Breast epithelium (tissue), 4 donors: ENCODE data around the gene CCDC7. TPM values are rescaled to one million over a fixed set of nuclear protein-coding genes. Genes with fewer than 3 reads are reported as not detected.

Source experiments
- DNase-seq, 2 donors: peaks; one replicate each; pipeline ENCODE4 v3.0.0-alpha.2; 2019; ENCODE audit warnings: low spot score in 2 of 2
- H3K27ac ChIP-seq, 2 donors: fragments of 200-600 bp; sonication (generic) in 1 of 2; one replicate each; pipeline ENCODE4 v1.5.1; 2016 to 2019; ENCODE audit warnings: mild to moderate bottlenecking in 1 of 2
- H3K27me3 ChIP-seq, 2 donors: fragments of 200-600 bp; sonication (generic) in 1 of 2; one replicate each; pipeline versions ENCODE4 v1.5.1 to v1.6.0; 2017 to 2019; ENCODE audit warnings: control low read depth in 1 of 2, mild to moderate bottlenecking in 1 of 2
- H3K36me3 ChIP-seq: fragments of 200-600 bp; one replicate; pipeline ENCODE4 v1.5.1; 2019
- H3K4me1 ChIP-seq, 2 donors: fragments of 200-600 bp; sonication (generic); one replicate each; pipeline ENCODE4 v1.5.1; 2016 to 2019; ENCODE audit warnings: control low read depth in 1 of 2
- H3K4me3 ChIP-seq, 3 donors: fragments of 200-600 bp; sonication (generic); 1 replicate in 2 of 3; 2 replicates in 1 of 3; pipeline ENCODE4 v1.5.1; 2016 to 2019; ENCODE audit warnings: mild to moderate bottlenecking in 3 of 3, moderate library complexity in 2 of 3
- H3K9me3 ChIP-seq, 2 donors: fragments of 200-600 bp; sonication (generic) in 1 of 2; one replicate each; pipeline ENCODE4 v1.5.1; 2016 to 2019; ENCODE audit warnings: control low read depth in 1 of 2
- POLR2A ChIP-seq: fragments of 450-650 bp; IDR thresholded peaks from one replicate; pipeline ENCODE4 v1.6.1; 2016; ENCODE audit warnings: antibody characterized with exemption, mild to moderate bottlenecking, moderate library complexity
- POLR2AphosphoS5 ChIP-seq, 3 donors: sonication (generic); formaldehyde crosslinking; IDR thresholded peaks; one replicate each; pipeline ENCODE4 v1.6.1; 2017; ENCODE audit warnings: antibody characterized with exemption in 3 of 3
- intact Hi-C: fragments of 100-400 bp; cut with DNase I; formaldehyde crosslinking; loops from one replicate; pipeline ENCODE4 v1.15.1; 2023; ENCODE audit warnings: low total_unique reads
- total RNA-seq, 3 donors: library from RNA; depleted of rRNA; stranded (reverse); fragments of >200 nt; gene quantifications; one replicate each; pipeline ENCODE4 v1.1.0, GENCODE V29; 2016
- TF ChIP-seq, protein P1 (sequence below), 3 donors: fragments of 450-650 bp; IDR thresholded peaks; one replicate each; pipeline ENCODE4 v1.5.1; 2016 to 2017; ENCODE audit warnings: antibody characterized with exemption in 3 of 3, mild to moderate bottlenecking in 3 of 3, moderate library complexity in 3 of 3

CCDC7 gene
- total RNA-seq, 3 donors from 2014 or later: 16.3 to 46.7 (median 34.7) TPM

DNA sequence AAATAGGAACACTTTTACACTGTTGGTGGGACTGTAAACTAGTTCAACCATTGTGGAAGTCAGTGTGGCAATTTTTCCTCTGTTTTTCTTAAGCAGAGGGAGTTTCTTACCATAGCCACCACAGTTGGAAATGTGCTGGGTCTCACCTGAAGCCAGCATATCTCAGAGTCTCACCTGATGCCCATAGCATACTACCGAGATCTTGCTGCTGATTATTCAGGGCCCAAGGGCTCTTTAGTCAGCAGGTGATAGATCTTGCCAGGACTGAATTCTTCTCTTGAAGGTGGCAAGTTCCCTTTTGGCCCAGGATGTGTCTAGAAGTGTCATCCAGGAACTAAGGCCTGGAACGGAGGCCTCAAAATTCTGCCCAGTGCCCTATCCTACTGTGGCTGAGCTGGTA lies 215.4 kb downstream of the CCDC7 start:
- DNase-seq: no peak
- intact Hi-C loops: no loop called here
- TF ChIP-seq, protein P1, sequence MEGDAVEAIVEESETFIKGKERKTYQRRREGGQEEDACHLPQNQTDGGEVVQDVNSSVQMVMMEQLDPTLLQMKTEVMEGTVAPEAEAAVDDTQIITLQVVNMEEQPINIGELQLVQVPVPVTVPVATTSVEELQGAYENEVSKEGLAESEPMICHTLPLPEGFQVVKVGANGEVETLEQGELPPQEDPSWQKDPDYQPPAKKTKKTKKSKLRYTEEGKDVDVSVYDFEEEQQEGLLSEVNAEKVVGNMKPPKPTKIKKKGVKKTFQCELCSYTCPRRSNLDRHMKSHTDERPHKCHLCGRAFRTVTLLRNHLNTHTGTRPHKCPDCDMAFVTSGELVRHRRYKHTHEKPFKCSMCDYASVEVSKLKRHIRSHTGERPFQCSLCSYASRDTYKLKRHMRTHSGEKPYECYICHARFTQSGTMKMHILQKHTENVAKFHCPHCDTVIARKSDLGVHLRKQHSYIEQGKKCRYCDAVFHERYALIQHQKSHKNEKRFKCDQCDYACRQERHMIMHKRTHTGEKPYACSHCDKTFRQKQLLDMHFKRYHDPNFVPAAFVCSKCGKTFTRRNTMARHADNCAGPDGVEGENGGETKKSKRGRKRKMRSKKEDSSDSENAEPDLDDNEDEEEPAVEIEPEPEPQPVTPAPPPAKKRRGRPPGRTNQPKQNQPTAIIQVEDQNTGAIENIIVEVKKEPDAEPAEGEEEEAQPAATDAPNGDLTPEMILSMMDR (IDR thresholded peaks at IDR 0.05): no peak
- no peak for TF ChIP-seq POLR2A
- TF ChIP-seq POLR2AphosphoS5 (IDR thresholded peaks at IDR 0.05): no peak
- Histone ChIP-seq H3K27me3 (no peaks in the 10 kb centered on the region), H3K27ac (no peak overlapping the region), H3K4me1 (no peaks in the 10 kb centered on the region), H3K36me3 (no peaks in the 10 kb centered on the region), H3K9me3 (peaks cover 13 to 15% of the 10 kb centered on the region in 2 donors), H3K4me3 (no peak overlapping the region)

DNA sequence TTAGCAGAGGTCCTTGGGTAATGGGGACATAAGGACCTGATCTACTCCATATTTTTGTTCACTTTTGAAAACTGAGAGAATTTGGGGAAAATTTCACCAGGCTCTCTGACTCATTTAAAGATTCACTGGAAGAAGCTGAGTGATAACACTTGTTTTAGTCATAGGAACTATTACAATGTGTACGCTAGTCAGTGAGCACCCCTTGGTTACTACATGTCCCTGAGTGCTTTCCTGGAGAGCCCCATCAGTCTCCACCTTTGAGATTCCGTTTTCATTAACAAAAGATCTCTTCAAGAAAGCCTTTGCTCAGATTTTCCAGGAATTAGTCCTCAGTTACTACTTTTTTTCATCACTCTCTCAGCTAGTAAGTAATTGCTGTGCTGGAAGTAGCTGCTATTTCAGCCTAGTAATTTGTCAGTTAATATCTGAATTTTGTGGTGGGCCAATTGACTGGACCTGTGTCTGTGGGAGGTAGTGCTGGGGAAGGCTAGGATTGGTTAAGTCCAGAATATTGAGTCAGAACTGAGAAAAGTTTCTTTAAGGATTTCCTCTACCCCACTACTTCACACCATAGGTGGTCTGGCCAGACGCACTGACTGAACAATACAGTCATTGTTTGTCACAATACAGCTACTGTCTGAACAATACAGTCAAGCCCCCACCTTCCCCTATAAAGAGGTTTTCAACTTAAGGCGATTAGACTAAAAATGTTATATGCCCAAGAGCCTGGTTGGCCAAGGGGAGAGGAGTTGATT lies 235.0 kb downstream of the CCDC7 start:
- Histone ChIP-seq H3K4me3 (no peak overlapping the region), H3K27ac (no peak overlapping the region), H3K9me3 (peaks cover 19 to 28% of the 10 kb centered on the region in 2 donors), H3K36me3 (no peaks in the 10 kb centered on the region), H3K27me3 (no peaks in the 10 kb centered on the region), H3K4me1 (no peaks in the 10 kb centered on the region)
- no peak for DNase-seq
- intact Hi-C loops: no loop called here
- TF ChIP-seq POLR2AphosphoS5 (IDR thresholded peaks at IDR 0.05): no peak
- TF ChIP-seq, protein P1 (IDR thresholded peaks at IDR 0.05): no peak
- no peak for TF ChIP-seq POLR2A

DNA sequence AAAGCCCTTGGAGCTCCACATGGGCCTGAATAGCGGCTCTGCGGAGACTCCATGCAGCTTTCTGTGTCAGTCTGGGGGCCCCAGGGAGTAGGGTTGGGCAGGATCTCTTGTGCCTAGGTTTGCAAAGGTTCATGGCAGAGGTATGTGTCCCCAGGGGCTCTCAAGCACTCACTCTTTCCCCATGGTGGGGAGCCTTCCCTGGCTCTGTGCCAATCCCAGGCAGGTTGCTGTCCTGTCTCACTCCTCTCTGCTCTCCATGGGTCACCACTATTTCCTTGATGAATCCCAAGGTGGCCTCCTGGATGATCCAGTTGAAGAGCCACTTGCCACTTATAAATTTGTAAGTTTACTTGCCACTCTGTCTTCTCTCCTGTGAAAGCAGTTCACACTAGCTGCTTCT lies 238.4 kb downstream of the CCDC7 start:
- peaks cover 12 to 16% of the 10 kb centered on the region in 2 donors for H3K9me3 ChIP-seq
- no peak overlapping the region for H3K4me3 ChIP-seq
- TF ChIP-seq POLR2AphosphoS5 (IDR thresholded peaks at IDR 0.05): no peak
- TF ChIP-seq POLR2A: no peak
- TF ChIP-seq, protein P1 (IDR thresholded peaks at IDR 0.05): no peak
- intact Hi-C loops: no loop called here
- no peaks in the 10 kb centered on the region for H3K4me1 ChIP-seq
- H3K27ac ChIP-seq: no peak overlapping the region
- no peak for DNase-seq
- H3K27me3 ChIP-seq: no peaks in the 10 kb centered on the region
- H3K36me3 ChIP-seq: no peaks in the 10 kb centered on the region

DNA sequence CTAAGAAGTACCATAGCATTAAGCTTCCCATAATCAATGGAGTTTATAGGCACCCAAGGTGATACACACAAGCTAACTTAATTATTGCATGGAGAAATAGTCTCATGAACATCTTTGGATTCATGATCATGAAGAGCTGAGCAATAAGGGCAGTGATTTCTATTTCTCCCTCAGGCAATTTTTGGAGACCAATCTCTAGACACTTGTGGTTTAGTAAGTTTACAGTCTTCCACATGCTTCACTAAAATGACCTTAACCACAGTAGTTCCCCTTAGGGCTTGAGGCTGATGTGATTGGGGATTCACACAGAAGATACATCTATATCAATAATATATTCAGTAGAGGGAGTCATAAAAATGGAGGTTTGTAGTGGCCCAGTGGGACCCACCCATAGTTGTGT lies 241.2 kb downstream of the CCDC7 start:
- intact Hi-C loops: no loop called here
- Histone ChIP-seq H3K4me3 (no peak overlapping the region), H3K27me3 (no peaks in the 10 kb centered on the region), H3K4me1 (no peaks in the 10 kb centered on the region), H3K27ac (no peak overlapping the region), H3K9me3 (peaks cover 10 to 13% of the 10 kb centered on the region in 2 donors), H3K36me3 (no peaks in the 10 kb centered on the region)
- TF ChIP-seq POLR2A (no peak), POLR2AphosphoS5 (IDR thresholded peaks at IDR 0.05) (no peak)
- TF ChIP-seq, protein P1 (IDR thresholded peaks at IDR 0.05): no peak
- DNase-seq: no peak

DNA sequence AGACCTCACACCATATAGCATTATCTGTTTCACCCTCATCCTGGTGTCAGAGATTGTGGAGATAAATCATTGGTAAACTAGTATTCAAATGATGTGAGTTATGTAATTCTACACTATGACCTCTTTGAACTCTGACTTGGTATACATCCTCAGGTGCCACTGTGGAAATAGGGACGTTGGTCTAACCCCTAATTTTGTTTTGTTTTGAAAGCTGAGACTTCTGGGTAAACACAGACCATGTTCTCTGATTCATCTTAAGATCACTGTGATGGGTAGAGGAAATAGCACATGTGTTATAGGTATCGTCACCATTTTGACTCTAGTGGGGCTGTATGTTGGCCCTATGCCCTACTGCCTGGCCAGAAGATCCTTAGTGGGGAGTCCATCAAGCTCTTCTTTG lies 241.6 kb downstream of the CCDC7 start:
- Histone ChIP-seq H3K27ac (no peak overlapping the region), H3K9me3 (peaks cover 8 to 9% of the 10 kb centered on the region in 2 donors), H3K36me3 (no peaks in the 10 kb centered on the region), H3K27me3 (no peaks in the 10 kb centered on the region), H3K4me3 (no peak overlapping the region), H3K4me1 (no peaks in the 10 kb centered on the region)
- intact Hi-C loops: no loop called here
- no peak for DNase-seq
- TF ChIP-seq POLR2A (no peak), POLR2AphosphoS5 (IDR thresholded peaks at IDR 0.05) (no peak)
- TF ChIP-seq, protein P1 (IDR thresholded peaks at IDR 0.05): no peak
